ENCODE measurements around the gene MAIP1.
"Not testable (repeated sequence)": the region's sequence is repeated elsewhere in the genome, so short reads cannot be mapped to it uniquely, and the experiment has no call there.

MAIP1 gene

DNA sequence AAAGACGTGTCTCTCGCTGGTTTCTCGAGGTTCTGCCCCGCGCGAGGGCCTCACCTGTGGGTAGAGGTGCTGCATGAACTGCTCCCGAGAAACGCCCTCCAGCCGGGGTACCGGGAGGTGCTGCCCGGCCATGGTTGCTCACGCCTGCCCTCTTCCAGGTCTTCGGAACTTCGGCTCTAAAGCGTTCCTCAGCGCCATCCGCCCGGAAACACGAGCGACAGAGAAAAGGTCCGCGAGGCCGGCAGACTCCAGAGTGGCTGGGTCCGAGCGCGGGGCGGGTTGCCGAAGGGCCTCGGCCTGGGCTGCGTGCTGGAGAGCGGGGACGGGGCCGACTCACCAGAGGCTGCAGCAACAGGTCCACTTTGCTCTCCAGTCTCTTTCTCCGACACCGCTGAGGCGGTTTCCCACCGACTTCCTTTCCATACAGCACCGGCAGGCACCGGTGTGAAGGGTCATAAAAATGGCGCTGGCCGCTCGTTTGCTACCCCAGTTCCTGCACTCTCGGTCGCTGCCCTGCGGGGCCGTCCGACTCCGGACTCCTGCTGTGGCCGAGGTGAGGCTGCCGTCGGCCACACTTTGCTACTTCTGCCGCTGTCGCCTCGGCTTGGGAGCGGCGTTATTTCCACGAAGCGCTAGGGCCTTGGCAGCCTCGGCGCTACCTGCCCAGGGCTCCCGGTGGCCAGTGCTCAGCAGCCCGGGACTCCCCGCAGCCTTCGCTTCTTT, at the start of gene MAIP1, which contains the start of gene TYW5:
MAIP1 (plus strand) TSS at position 244 of the 723 bp plus-strand sequence; CDS start at position 461, 217 bp downstream.
TYW5 (minus strand) TSS at position 153 of the 723 bp plus-strand sequence; CDS start at position 132, 21 bp downstream.
- peak; percentile 73 to 77 for DNase-seq (ENCODE audit: low read depth in 1 of 2, low spot score in 1 of 2)

DNA sequence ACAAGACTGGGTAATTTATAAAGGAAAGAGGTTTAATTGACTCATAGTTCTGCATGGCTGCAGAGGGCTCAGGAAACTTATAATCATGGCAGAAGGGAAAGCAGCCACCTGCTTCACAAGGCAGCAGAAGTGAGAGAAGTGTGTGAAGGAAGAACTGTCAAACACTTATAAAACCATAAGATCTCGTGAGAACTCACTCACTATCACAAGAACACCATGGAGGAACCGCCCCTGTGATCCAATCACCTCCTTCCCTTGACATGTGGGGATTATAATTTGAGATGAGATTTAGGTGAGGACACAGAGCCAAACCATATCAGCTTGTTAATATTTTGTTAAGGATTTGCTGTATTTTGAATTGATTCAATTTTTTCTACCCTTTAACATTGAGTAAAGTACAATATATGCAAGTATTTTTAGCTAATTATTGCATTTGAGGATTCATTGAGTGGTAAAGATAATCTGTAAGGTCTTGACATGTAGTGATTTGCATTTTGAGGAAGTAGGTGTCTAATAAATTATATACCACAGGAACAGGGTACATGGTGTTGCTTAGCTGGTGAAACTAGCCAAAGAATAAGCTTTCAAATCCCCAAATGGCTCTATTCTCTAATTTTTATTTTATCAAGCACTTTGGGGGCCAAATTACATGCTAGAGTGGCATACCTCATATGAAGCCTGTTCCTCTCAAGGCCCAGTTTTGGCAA, 48.2 kb upstream of the MAIP1 start:
- DNase-seq (ENCODE audit: low read depth in 1 of 2, low spot score in 1 of 2) = no peak

DNA sequence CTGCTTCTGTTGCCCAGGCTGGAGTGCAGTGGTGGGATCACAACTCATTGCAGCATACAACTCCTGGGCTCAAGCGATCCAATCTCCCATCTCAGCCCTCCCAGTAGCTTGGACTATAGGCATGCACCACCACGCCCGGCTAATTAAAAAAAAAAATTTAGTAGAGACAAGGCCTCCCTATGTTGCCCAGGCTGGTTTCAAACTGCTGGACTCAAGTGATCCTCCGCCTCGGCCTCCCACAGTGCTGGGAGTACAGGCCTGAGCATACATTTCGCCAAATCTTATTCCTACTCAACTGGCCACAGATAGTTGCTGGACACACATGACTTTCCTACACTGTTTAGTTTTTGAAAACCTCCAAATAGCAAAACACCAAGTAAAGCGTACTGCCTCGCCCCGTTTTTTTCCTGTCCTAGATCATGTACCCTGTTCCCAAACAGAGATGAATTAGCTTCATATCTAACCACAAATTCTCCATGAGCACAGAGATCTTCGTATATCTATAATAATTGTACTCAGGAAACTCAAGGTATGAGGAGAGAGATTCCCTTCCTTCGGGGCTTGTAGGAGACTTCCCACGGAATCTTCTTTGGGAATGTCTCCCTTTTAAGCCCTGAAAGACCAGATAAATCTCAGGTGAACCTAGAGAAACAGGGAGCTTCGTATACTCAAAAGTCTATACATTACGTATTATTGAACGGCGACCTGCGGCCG, 44.9 kb upstream of the MAIP1 start:
- DNase-seq (ENCODE audit: low read depth in 1 of 2, low spot score in 1 of 2) = no peak

DNA sequence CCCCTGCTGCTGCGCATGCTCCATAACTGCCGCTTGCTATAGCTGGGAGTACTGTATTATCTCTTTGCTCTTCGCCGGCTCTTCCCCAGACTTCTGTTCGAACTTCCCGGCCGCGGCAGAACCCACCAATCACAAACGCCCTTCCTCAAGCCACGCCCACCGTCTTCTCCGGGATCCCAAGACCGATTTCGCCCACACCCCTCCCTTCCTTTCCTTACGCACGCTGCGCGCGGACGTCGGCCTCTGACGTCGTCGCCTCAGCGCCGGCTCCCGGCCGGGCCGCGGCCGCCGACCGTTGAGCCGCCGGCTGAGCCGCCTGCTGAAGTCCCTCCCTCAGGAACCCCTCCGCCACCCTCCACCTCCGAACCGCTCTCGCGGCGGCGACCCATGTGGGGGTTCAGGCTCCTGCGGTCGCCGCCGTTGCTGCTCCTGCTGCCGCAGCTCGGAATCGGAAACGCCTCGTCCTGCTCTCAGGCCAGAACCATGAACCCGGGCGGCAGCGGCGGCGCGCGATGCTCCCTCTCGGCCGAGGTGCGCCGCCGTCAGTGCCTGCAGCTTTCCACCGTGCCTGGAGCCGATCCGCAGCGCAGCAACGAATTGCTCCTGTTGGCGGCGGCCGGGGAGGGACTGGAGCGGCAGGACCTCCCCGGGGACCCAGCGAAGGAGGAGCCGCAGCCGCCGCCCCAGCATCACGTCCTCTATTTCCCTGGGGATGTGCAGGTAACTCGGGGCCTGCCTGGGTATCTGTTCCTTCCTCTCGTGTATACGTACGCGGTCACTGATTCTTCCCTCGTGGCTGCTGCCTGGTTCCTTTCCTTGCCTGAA, 44.1 kb upstream of the MAIP1 start, which contains the start of gene C2orf69:
C2orf69 (plus strand) TSS at position 242 of the 825 bp plus-strand sequence; CDS start at position 388, 146 bp downstream.
- DNase-seq (ENCODE audit: low read depth in 1 of 2, low spot score in 1 of 2) = peak; percentile 84 to 93

DNA sequence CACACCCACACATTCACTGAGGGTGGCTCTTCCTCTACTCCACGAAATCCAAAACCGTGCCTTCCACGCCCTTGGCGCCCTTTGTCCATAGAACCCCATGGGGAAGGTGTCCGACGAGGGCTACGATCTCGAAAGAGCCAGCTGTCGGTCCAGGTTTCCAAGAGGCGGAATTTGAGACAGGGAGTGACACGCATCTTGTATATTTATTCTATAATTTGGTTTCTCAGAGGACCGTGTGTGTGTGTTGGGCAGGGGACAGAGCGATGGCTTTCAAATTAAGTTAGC, 43.6 kb upstream of the MAIP1 start:
- no peak for DNase-seq (ENCODE audit: low read depth in 1 of 2, low spot score in 1 of 2)

GRCh38 chr2:199912553-199913114, 42.7 kb upstream of the MAIP1 start:
- not testable (repeated sequence) for DNase-seq (ENCODE audit: low read depth in 1 of 2, low spot score in 1 of 2)

DNA sequence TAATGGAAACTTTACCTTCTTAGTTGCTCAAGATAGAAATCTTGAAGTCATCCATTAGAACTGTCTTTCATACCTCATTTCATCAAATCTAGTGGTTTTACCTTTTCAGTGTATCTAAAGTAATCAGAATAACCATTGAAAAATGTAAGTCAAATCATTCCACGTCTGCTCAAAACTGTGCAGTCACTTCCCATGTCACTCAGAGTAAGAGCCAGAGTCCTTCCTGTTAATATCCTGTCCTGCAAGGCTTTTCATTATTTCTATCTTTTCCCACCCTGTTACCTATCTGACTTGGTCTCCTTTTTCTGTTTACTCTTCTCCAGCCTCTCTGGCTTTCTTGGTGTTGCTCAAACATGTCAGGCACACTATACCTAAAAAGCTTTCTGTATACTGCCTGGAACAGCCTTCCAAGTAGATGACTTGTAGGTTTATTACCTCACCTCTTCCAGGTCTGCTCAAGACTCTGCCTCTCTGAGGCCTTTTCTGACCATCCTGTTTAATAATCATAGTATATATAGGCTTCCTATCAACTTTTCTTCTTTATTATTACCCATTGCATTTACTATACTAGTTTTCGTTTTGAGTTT, 40.9 kb upstream of the MAIP1 start:
- no peak for DNase-seq (ENCODE audit: low read depth in 1 of 2, low spot score in 1 of 2)

DNA sequence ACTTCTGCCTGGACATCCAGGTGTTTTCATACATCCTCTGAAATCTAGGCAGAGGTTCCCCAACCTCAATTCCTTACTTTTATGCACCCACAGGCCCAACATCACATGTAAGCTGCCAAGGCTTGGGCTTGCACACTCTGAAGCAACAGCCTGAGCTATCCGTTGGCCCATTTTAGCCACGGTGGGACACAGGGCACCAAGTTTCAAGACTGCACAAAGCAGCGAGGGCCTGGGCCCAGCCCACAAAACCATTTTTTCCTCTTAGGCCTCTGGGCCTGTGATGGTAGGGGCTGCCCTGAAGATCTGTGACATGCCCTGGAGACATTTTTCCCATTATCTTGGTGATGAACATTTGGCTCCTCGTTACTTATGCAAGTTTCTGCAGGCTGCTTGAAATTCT, 38.4 kb upstream of the MAIP1 start:
- DNase-seq (ENCODE audit: low read depth in 1 of 2, low spot score in 1 of 2) = no peak

DNA sequence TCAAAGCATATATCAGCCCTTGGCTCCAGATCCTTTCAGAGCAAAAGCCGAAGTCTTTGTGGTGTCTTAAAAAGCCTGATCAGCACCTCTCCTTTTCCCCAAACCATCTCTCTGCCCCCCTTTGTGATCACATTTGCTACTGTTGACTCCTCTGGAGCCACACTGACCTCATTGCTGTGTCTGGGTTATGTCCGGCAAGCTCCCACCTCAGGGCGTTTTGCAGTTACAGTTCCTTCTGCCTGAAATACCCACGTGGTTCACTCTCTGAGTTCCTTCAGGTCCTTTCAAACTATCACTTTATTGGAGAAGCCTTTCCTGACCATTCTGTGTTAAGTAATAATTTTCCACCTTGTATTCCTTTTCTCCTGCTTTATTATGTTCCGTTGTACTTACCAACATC, 32.5 kb upstream of the MAIP1 start:
- DNase-seq (ENCODE audit: low read depth in 1 of 2, low spot score in 1 of 2) = no peak

DNA sequence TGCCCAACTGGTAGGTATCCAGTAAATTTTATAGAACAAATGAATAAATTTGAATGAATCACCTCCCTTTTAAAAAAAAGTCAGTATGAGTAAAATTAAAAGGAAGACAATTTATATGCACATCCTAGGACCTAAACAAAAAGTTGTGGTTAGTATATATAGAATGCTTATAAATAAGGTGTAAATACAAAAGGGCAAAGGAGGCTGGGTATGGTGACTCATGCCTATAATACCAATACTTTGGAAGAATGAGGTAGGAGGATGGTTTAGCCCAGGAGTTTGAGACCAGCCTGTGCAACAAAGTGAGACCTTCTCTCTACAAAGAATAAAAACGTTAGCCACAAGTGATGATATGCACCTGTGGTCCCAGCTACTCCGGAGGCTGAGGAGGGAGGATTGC, 31.5 kb upstream of the MAIP1 start:
- DNase-seq (ENCODE audit: low read depth in 1 of 2, low spot score in 1 of 2) = no peak

GRCh38 chr2:199926806-199927205, 28.6 kb upstream of the MAIP1 start:
- no peak for DNase-seq (ENCODE audit: low read depth in 1 of 2, low spot score in 1 of 2)

- DNase-seq (ENCODE audit: low read depth in 1 of 2, low spot score in 1 of 2) = no peak
Measured at GRCh38 chr2:199928226-199928625, 27.2 kb upstream of the MAIP1 start.

DNA sequence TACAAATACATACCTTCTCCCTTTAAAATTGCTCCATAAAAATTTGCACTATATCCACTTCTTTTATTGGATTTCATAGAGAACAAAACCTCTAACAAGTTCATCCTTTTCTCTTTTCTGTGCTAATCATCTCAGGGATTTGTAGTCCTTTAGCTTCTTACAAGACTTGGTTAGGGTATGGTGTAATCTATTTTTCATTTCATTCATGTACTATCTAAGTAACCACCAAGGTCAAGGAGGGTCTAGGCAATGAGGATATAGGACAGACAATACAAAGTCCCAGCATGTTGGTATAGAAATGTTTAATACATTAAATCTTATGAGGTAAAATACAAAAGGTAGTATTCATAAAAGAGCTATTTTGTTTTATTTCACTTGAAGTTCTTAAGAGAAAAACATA, 26.8 kb upstream of the MAIP1 start:
- no peak for DNase-seq (ENCODE audit: low read depth in 1 of 2, low spot score in 1 of 2)

- no peak for DNase-seq (ENCODE audit: low read depth in 1 of 2, low spot score in 1 of 2)
Measured at GRCh38 chr2:199929262-199929661, 26.1 kb upstream of the MAIP1 start.

- DNase-seq (ENCODE audit: low read depth in 1 of 2, low spot score in 1 of 2) = no peak
Measured at GRCh38 chr2:199932312-199932855, 23.0 kb upstream of the MAIP1 start.

DNA sequence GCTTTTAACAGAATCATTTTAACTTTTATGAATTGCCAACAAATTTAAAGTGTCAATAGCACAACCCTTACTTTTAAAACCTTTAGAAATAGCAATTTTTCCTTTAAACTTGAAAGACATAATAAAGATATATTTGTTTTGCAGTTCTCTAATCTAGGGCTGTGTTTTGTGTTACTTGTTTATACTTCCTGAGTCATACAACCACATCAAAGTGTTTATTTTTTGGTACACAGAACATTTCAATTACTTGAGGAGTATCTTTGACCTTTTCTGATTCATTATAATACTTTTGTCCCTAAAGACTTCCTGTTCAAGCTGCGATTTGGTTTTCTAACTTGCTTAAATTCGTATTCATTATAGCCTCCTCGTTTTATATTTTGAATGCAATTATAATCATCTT, 21.9 kb upstream of the MAIP1 start:
- DNase-seq (ENCODE audit: low read depth in 1 of 2, low spot score in 1 of 2) = no peak

- DNase-seq (ENCODE audit: low read depth in 1 of 2, low spot score in 1 of 2) = no peak
Measured at GRCh38 chr2:199936554-199936953, 18.8 kb upstream of the MAIP1 start.

DNA sequence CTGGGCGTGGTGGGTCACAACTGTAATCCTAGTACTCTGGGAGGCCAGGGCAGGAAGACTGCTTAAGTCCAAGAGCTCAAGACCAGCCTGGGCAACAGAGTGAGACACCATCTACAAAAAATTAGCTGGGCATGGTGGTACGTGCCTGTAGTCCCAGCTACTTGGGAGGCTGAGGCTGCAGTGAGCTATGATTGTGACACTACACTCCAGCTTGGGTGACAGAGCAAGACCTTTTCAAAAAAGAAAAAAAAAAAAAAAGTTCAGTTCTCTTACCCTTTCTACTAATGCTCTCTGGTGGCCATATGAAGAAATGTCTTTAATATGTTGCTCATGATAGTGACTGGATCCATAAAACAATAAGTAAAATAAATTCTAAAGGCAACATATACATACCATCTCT, 15.0 kb upstream of the MAIP1 start:
- no peak for DNase-seq (ENCODE audit: low read depth in 1 of 2, low spot score in 1 of 2)

DNA sequence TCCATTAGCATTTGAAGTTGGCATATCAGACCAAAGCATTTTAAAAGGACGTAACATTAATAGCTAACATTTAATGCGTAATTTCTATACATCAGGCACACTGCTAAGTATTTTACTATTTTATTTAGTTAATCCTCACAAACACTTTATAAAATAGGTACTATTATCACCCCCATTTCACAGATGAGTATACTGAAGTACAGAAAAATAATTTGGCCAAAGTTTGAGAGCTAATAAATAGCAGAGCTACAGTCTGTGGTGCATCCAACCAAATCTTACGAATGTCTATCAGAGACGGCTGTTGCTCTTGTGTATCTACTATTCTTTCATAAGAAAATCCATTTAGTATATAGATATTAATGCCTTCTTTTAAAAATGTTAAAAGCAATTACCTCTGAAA, 12.0 kb upstream of the MAIP1 start:
- DNase-seq (ENCODE audit: low read depth in 1 of 2, low spot score in 1 of 2) = no peak

- no peak for DNase-seq (ENCODE audit: low read depth in 1 of 2, low spot score in 1 of 2)
Measured at GRCh38 chr2:199946196-199946595, 9.2 kb upstream of the MAIP1 start.

Data from activated CD4-positive, alpha-beta T cell treated with anti-CD3 and anti-CD28 coated beads, Interleukin-2, amount 50 U/mL, for 24 hours (primary cell).